Fibroblast of lung (primary cell): ENCODE results near the gene RNU6-9. TPM values are rescaled to one million over a fixed set of nuclear protein-coding genes. Genes with fewer than 3 reads are reported as not detected.

Experiments used
- DNase-seq, 2 donors: peaks; one replicate each; pipeline versions ENCODE4 v3.0.0 to v3.0.0-alpha.2; 2010; ENCODE audit warnings: low read depth in 2 of 2
- H2AFZ ChIP-seq: 2 replicates; pipeline ENCODE4 v1.5.1; 2012; ENCODE audit warnings: low read length, control low read depth, inconsistent platforms
- H3K27ac ChIP-seq: 2 replicates; pipeline ENCODE4 v1.5.1; 2011; ENCODE audit warnings: low read length, control low read depth; ENCODE audit not compliant: insufficient read depth
- H3K27me3 ChIP-seq: 2 replicates; pipeline ENCODE4 v1.5.1; 2011; ENCODE audit warnings: mild to moderate bottlenecking, low read length; ENCODE audit not compliant: control insufficient read depth, insufficient read depth
- H3K36me3 ChIP-seq: 2 replicates; pipeline ENCODE4 v1.5.1; 2011; ENCODE audit warnings: low read length; ENCODE audit not compliant: control insufficient read depth, insufficient read depth
- H3K4me1 ChIP-seq: 2 replicates; pipeline ENCODE4 v1.5.1; 2011; ENCODE audit warnings: low read length; ENCODE audit not compliant: control insufficient read depth, insufficient read depth; ENCODE audit errors: extremely low read depth
- H3K4me2 ChIP-seq: 2 replicates; pipeline ENCODE4 v1.5.1; 2011; ENCODE audit warnings: low read length, control low read depth; ENCODE audit not compliant: insufficient read depth; ENCODE audit errors: extremely low read depth
- H3K4me3 ChIP-seq, 4 experiments: fragments of 200-600 bp in 1 of 4; sonication (generic) in 1 of 4; replicated peaks in 1 of 4; 2 replicates each; pipeline ENCODE4 v1.5.1; 2011 to 2016; ENCODE audit warnings: low read length in 4 of 4, low read depth in 3 of 4, mild to moderate bottlenecking in 3 of 4, control low read depth in 2 of 4, inconsistent platforms in 1 of 4, mixed read lengths in 1 of 4; ENCODE audit not compliant: insufficient read depth in 1 of 4; ENCODE audit errors: control extremely low read depth in 1 of 4
- H3K79me2 ChIP-seq: 2 replicates; pipeline ENCODE4 v1.5.1; 2012; ENCODE audit warnings: mild to moderate bottlenecking, low read length, inconsistent platforms; ENCODE audit not compliant: control insufficient read depth, insufficient read depth
- H3K9ac ChIP-seq: 2 replicates; pipeline ENCODE4 v1.5.1; 2011; ENCODE audit warnings: mild to moderate bottlenecking, low read length, control low read depth; ENCODE audit not compliant: insufficient read depth
- H3K9me3 ChIP-seq: 2 replicates; pipeline ENCODE4 v1.5.1; 2012; ENCODE audit warnings: low read depth, low read length; ENCODE audit not compliant: control insufficient read depth, insufficient read depth
- H4K20me1 ChIP-seq: 2 replicates; pipeline ENCODE4 v1.5.1; 2011; ENCODE audit warnings: low read length; ENCODE audit not compliant: control insufficient read depth, insufficient read depth; ENCODE audit errors: extremely low read depth
- EZH2 ChIP-seq: IDR thresholded peaks from 2 replicates; pipeline ENCODE4 v1.5.1; 2012; ENCODE audit warnings: low read length, control low read depth, mild to moderate bottlenecking; ENCODE audit errors: missing control alignments
- polyA plus RNA-seq, 2 donors: library from polyadenylated mRNA; depleted of rRNA in 1 of 2; stranded (reverse) in 1 of 2; unstranded in 1 of 2; fragments of >200 nt; gene quantifications; 2 replicates each; pipeline ENCODE4 v1.2.1, GENCODE V29; 2011 to 2012; ENCODE audit warnings: missing spikeins in 1 of 2
- total RNA-seq: library from RNA; depleted of rRNA; stranded (reverse); fragments of >200 nt; gene quantifications from 2 replicates; pipeline ENCODE4 v1.2.1, GENCODE V29; 2014
- TF ChIP-seq, protein P1 (sequence below), 2 donors: IDR thresholded peaks in 1 of 2; conservative IDR thresholded peaks in 1 of 2; 1 replicate in 1 of 2; 2 replicates in 1 of 2; pipeline ENCODE4 v1.5.1; 2011 to 2012; ENCODE audit warnings: low read length in 2 of 2, control low read depth in 1 of 2, inconsistent platforms in 1 of 2, low read depth in 1 of 2, mild to moderate bottlenecking in 1 of 2

RNU6-9 gene
- total and polyA plus RNA-seq, 2 donors (not counting 1 experiment from before 2014, with no cell fraction given) = not detected

DNA sequence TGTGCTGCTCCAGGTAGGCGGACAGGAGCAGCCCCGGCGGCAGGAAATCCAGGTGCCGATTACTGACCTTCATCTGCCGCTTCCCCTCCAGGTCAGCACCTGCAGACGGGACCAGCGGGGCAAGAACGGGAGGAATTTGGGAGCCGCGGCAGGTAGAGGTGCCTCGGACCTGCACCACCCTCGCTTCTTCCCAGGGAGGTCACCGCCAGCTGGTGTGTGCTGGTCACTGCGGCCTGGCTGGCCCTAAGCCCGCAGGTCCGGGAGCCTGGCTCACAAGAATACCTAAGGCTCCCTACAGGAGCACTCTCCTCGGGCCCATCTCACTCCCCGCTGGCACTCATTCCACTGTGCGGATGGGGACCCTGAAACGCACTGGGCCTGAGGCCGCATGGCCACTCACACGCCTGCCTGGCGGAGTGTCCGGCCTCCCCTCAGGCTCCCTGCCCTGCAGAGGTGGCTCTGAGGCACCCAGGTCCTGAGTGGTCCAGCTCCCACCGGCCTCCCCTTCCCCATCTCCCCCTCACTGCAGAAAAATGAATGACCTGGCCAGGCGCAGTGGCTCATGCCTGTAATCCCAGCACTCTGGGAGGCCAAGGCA, 4.3 kb downstream of the RNU6-9 start:
- no peak overlapping the region for H3K4me2 ChIP-seq
- peaks cover 10% of the 10 kb centered on the region for H3K36me3 ChIP-seq
- H3K9me3 ChIP-seq = no peaks in the 10 kb centered on the region

DNA sequence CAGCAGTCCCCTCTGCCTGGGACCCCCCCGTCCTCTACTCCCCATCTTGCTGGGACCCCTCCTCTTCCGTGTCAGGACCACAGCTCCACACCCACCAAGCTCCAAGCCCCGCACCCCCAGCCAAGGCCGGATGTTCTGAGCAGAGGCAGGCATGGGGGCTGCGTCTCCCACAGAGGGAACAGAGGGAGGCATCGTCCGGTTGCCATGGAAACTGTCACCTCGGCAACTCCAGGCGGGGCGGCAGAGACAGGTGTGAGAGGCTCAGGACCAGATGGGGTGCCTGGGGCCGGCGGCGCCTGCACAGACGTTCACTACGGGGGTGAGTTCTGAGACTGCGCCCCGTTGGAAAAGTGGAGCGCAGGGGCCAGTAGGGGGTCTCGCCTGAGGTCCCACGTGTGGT, 5.4 kb downstream of the RNU6-9 start:
- no peaks in the 10 kb centered on the region for H3K9me3 ChIP-seq

More for the DNA sequence above, 4.3 kb downstream of the RNU6-9 start:
- Histone ChIP-seq H3K4me1 (no peaks in the 10 kb centered on the region), H3K4me3 (no peak overlapping the region), H3K9ac (no peak overlapping the region), H4K20me1 (no peaks in the 10 kb centered on the region), H3K79me2 (no peaks in the 10 kb centered on the region), H3K27ac (no peak overlapping the region), H3K27me3 (no peaks in the 10 kb centered on the region), H2AFZ (no peak overlapping the region)
- TF ChIP-seq EZH2 = no peak
- TF ChIP-seq, protein P1, sequence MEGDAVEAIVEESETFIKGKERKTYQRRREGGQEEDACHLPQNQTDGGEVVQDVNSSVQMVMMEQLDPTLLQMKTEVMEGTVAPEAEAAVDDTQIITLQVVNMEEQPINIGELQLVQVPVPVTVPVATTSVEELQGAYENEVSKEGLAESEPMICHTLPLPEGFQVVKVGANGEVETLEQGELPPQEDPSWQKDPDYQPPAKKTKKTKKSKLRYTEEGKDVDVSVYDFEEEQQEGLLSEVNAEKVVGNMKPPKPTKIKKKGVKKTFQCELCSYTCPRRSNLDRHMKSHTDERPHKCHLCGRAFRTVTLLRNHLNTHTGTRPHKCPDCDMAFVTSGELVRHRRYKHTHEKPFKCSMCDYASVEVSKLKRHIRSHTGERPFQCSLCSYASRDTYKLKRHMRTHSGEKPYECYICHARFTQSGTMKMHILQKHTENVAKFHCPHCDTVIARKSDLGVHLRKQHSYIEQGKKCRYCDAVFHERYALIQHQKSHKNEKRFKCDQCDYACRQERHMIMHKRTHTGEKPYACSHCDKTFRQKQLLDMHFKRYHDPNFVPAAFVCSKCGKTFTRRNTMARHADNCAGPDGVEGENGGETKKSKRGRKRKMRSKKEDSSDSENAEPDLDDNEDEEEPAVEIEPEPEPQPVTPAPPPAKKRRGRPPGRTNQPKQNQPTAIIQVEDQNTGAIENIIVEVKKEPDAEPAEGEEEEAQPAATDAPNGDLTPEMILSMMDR (conservative IDR thresholded peaks at IDR 0.05 in 1 of 2, IDR thresholded peaks at IDR 0.05 in 1 of 2; ENCODE audit: low read depth in 1 of 2, low read length in 2 of 2) = peak in 1 of 2 donors; percentile 11
- DNase-seq = no peak

GRCh38 chr19:899336-900042, 6.2 kb downstream of the RNU6-9 start:
- no peaks in the 10 kb centered on the region for H3K4me1 ChIP-seq
- H3K27ac ChIP-seq = no peak overlapping the region
- H2AFZ ChIP-seq = no peak overlapping the region
- H3K27me3 ChIP-seq = no peaks in the 10 kb centered on the region
- no peak overlapping the region for H3K4me3 ChIP-seq
- H4K20me1 ChIP-seq = no peaks in the 10 kb centered on the region
- no peaks in the 10 kb centered on the region for H3K9me3 ChIP-seq
- H3K4me2 ChIP-seq = no peak overlapping the region
- no peaks in the 10 kb centered on the region for H3K79me2 ChIP-seq
- DNase-seq = no peak
- TF ChIP-seq, protein P1 (conservative IDR thresholded peaks at IDR 0.05 in 1 of 2, IDR thresholded peaks at IDR 0.05 in 1 of 2; ENCODE audit: low read depth in 1 of 2, low read length in 2 of 2) = no peak
- TF ChIP-seq EZH2 = no peak
- H3K36me3 ChIP-seq = peaks cover 10% of the 10 kb centered on the region
- H3K9ac ChIP-seq = no peak overlapping the region

More for the DNA sequence above, 5.4 kb downstream of the RNU6-9 start:
- Histone ChIP-seq H3K27ac (no peak overlapping the region), H3K4me3 (no peak overlapping the region), H3K27me3 (no peaks in the 10 kb centered on the region), H3K4me1 (no peaks in the 10 kb centered on the region), H3K79me2 (no peaks in the 10 kb centered on the region), H4K20me1 (no peaks in the 10 kb centered on the region), H3K4me2 (no peak overlapping the region), H3K9ac (no peak overlapping the region), H2AFZ (no peak overlapping the region), H3K36me3 (peaks cover 10% of the 10 kb centered on the region)
- DNase-seq = no peak
- TF ChIP-seq, protein P1 (conservative IDR thresholded peaks at IDR 0.05 in 1 of 2, IDR thresholded peaks at IDR 0.05 in 1 of 2; ENCODE audit: low read depth in 1 of 2, low read length in 2 of 2) = no peak
- TF ChIP-seq EZH2 = no peak
